Pericardium fibroblast (primary cell): ENCODE data around the gene UBN1. TPM values are rescaled to one million over a fixed set of nuclear protein-coding genes. Genes with fewer than 3 reads are reported as not detected.

Experiments
- total RNA-seq: library from RNA; depleted of rRNA; stranded (reverse); fragments of >200 nt; gene quantifications from 2 replicates; pipeline ENCODE4 v1.2.3, GENCODE V29; 2015

The UBN1 gene
- total RNA-seq = 26.7 and 33.5 TPM in 2 replicates

DNA sequence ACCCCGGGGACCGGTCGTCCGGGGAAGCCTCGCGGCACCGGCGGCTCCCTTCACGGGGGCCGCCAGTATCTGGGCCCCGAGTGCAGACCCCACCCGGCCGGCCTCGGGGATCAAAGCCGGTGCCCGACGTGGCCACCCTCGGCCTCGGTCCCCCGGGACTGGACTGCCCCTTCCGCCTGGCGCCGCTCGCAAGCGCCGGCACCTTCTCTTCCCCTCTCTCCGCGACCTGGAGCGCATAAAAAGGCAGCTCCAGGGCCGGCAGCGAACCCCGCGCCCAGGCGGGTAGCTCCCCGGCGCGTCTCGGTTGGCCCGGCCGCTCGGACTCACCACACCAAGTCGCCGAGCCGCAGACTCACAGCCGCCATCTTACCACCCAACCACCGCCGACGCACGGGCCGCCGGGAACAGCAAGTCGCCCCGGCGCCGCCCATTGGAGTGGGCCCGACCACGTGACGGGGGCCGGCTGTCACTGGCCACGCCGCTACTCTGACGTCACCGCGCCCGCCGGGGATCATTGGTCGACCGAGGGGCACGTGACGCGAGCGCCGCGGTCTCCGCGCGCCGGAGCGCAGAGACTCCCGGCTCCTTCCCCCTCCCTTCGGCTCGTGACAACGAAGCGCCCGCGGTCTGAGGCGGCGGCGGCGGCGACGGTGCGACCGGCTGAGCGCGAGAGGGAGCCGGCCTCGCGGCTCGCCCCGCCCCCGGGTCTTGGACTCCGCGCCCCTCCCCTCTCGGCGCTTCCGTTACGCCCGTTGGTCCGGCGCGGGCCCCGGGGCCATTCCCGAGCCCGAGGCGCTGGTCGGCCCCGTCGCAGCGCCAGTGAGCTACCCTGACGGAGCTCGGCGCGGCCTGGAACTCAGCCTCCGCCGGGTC lies at the start of gene UBN1, which contains the start of gene GLYR1:
UBN1 (plus strand) TSS at position 581 of the 873 bp plus-strand sequence. CDS start 5,437 bp downstream, outside the sequence.
GLYR1 (minus strand) TSS at position 388 of the 873 bp plus-strand sequence; CDS start at position 365, 23 bp downstream.

GRCh38 chr16:4801962-4802658 lies 45.2 kb upstream of the UBN1 start, which contains the start of gene ROGDI:
Gene ROGDI, minus strand, starts transcription at chr16:4802633. Its CDS starts 62 bp downstream, at chr16:4802571.

Other genes with a start within 250 kb of the UBN1 start
- gene UBALD1, start 232.6 kb upstream of the UBN1 start, total RNA-seq = 14.2 and 15.4 TPM in 2 replicates
- gene MGRN1, start 222.7 kb upstream of the UBN1 start, total RNA-seq = 23.9 and 31.6 TPM in 2 replicates
- gene NUDT16L1, start 153.9 kb upstream of the UBN1 start, total RNA-seq = 22.4 and 24.9 TPM in 2 replicates
- 10.4 and 16.0 TPM in 2 replicates for gene ANKS3, start 113.2 kb upstream of the UBN1 start, total RNA-seq
- 0.09 and 5.1 TPM in 2 replicates for gene DNAAF8, start 112.9 kb upstream of the UBN1 start, total RNA-seq
- gene ZNF500, start 80.3 kb upstream of the UBN1 start, total RNA-seq = 6.0 and 9.5 TPM in 2 replicates
- not detected in 2 replicates for gene SEPTIN12, start 59.1 kb upstream of the UBN1 start, total RNA-seq
- not detected in 2 replicates for gene SMIM22, start 52.1 kb upstream of the UBN1 start, total RNA-seq
- gene ROGDI, start 44.8 kb upstream of the UBN1 start, total RNA-seq = 15.2 and 42.6 TPM in 2 replicates
- 23.7 and 31.3 TPM in 2 replicates for gene GLYR1, start 193 bp upstream of the UBN1 start, total RNA-seq
- gene PPL, start 89.7 kb downstream of the UBN1 start, total RNA-seq = 13.3 and 49.7 TPM in 2 replicates
- under 0.01 and 0.47 TPM in 2 replicates for gene SEC14L5, start 110.8 kb downstream of the UBN1 start, total RNA-seq
- 19.1 and 37.5 TPM in 2 replicates for gene NAGPA, start 186.5 kb downstream of the UBN1 start, total RNA-seq
- gene C16orf89, start 218.5 kb downstream of the UBN1 start, total RNA-seq = 0.34 and 0.82 TPM in 2 replicates
- 24.7 and 35.6 TPM in 2 replicates for gene ALG1, start 224.4 kb downstream of the UBN1 start, total RNA-seq